COLO668 (cell line): Measurements from ENCODE around the gene ADAMTSL4.

Source experiments
- DNase-seq: peaks from one replicate; lab custom pipeline; 2025; ENCODE audit not compliant: unreplicated experiment; lab: John Stamatoyannopoulos, UW

The ADAMTSL4 gene

DNA sequence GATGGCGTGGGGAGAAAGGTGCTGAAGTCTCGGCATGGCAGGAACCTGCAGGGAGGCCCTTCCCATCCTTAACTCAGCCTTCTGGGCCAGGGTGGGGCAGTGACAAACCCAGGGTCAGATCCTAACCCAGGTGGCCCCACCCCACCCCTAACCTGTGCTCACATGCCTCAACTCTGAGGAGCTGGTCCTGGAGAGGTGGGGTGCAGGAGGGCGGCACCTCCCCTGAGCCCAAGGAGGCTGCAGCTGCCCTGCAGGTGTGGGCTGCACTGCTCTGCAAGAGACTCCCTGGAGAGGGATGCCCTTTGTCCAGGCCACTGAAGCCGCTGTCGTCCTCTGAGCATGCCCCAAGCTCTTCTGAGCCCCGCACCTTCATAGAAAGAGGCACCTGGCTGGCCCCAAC is 15.2 kb upstream of the ADAMTSL4 start:
- DNase-seq: no peak

DNA sequence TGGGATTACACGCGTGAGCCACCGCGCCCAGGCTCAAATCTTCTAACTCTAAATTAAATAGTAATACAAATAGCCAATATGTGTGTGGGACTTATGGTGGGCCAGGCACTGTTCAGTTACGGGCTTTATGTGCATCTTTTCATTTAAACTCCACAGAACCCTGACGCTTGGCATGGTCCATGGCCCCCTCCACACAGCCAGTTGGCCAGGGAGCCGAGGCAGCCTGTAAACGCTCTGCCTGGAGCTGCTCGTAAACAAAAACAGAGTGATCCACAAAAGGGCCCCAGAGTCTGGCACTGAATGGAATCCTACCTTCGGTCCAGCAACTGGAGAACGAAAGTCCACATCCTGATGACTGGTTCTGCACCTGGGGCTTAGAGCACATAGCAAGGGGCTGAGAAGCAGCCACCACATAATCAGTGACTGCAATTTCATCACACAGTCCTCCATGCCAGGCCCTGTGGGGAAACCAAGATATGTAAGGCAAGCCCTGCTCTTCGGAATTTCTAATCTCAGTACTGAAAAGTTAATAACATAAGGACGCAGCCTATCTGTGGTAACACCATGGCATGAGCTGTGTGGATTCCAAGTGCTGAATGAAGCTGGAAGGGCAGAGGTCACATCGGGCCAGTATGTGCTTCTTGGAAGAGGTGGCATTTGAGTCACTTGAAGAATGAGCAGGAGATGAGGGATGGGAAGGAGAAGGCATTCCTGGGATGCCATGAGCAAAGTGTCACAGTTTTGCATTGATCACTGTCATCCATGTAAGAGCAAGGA is 13.5 kb upstream of the ADAMTSL4 start:
- no peak for DNase-seq

- DNase-seq: no peak
Measured at GRCh38 chr1:150536836-150537731, 12.1 kb upstream of the ADAMTSL4 start.

- DNase-seq: no peak
Measured at GRCh38 chr1:150537732-150538684, 11.2 kb upstream of the ADAMTSL4 start.

DNA sequence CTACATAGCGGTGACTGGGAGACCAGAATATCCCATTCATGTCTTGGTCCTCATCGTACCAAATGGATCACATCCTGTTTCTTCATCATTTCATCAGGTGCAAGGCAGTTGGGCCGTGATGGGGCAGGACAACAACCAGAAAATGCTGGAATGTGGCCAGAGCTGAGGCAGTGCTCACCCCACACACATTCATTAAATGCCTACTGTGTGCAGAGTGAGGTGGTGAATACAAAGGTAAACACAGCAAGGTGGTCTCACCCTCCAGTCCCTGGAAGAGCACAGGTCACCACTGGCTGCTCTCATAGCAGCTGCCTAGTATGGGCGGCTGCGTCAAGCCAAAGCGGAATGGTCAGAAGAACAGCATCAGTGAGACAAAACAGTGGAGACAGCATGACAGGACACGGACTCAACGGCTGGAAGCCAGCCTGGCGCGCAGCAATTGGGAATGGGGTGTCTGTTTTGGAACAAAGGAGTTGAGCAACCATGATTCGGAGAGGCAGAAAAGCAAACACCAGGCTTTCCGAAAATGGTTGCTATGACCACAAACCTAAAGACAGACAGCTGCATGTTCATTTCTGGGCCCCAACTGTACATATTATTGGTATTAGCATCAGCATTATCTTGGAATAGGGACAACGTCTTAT is 5.6 kb upstream of the ADAMTSL4 start:
- DNase-seq: peak; percentile 85

- DNase-seq: peak; percentile 24
Measured at GRCh38 chr1:150544204-150544603, 5.0 kb upstream of the ADAMTSL4 start.

- no peak for DNase-seq
Measured at GRCh38 chr1:150545486-150546032, 3.6 kb upstream of the ADAMTSL4 start.

- no peak for DNase-seq
Measured at GRCh38 chr1:150546294-150546937, 2.8 kb upstream of the ADAMTSL4 start.

DNA sequence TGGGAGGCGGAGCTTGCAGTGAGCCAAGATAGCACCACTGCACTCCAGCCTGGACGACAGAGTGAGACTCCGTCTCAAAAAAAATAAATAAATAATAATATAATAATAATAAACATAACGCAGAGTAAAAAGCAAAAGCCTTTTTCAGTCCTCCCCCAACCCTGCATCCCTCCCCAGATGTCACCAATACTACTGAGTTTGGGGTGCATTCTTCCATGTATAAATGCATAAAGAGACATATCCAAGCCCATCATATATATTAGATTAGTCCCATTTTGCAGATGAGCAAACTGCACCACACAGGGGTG is 930 bp upstream of the ADAMTSL4 start:
- no peak for DNase-seq

GRCh38 chr1:150549496-150550221 is 451 bp downstream of the ADAMTSL4 start:
- no peak for DNase-seq

GRCh38 chr1:150550222-150551050 is 1.2 kb downstream of the ADAMTSL4 start:
- no peak for DNase-seq

GRCh38 chr1:150551051-150551783 is 2.0 kb downstream of the ADAMTSL4 start:
- peak; percentile 13 for DNase-seq

GRCh38 chr1:150551784-150552127 is 2.5 kb downstream of the ADAMTSL4 start:
- no peak for DNase-seq

- no peak for DNase-seq
Measured at GRCh38 chr1:150552128-150552910, 3.1 kb downstream of the ADAMTSL4 start.

DNA sequence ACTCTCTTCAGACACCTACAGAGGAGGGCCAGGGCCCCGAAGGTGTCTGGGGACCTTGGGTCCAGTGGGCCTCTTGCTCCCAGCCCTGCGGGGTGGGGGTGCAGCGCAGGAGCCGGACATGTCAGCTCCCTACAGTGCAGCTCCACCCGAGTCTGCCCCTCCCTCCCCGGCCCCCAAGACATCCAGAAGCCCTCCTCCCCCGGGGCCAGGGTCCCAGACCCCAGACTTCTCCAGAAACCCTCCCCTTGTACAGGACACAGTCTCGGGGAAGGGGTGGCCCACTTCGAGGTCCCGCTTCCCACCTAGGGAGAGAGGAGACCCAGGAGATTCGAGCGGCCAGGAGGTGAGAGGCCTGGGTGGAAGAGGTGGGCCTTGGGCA is 3.7 kb downstream of the ADAMTSL4 start:
- DNase-seq: no peak

- no peak for DNase-seq
Measured at GRCh38 chr1:150553392-150554085, 4.3 kb downstream of the ADAMTSL4 start.

GRCh38 chr1:150554086-150554452 is 4.9 kb downstream of the ADAMTSL4 start:
- DNase-seq: no peak
